Skeletal muscle cell (primary cell): ENCODE measurements around the gene DNAH1.

Experiments
- DNase-seq: peaks from one replicate; pipeline ENCODE4 v3.0.0-alpha.2; 2010; ENCODE audit warnings: low read depth
- H3K4me3 ChIP-seq: 2 replicates; pipeline ENCODE4 v1.5.1; 2011; ENCODE audit warnings: low read depth, mild to moderate bottlenecking, control low read depth, low read length, moderate library complexity

DNAH1 gene

DNA sequence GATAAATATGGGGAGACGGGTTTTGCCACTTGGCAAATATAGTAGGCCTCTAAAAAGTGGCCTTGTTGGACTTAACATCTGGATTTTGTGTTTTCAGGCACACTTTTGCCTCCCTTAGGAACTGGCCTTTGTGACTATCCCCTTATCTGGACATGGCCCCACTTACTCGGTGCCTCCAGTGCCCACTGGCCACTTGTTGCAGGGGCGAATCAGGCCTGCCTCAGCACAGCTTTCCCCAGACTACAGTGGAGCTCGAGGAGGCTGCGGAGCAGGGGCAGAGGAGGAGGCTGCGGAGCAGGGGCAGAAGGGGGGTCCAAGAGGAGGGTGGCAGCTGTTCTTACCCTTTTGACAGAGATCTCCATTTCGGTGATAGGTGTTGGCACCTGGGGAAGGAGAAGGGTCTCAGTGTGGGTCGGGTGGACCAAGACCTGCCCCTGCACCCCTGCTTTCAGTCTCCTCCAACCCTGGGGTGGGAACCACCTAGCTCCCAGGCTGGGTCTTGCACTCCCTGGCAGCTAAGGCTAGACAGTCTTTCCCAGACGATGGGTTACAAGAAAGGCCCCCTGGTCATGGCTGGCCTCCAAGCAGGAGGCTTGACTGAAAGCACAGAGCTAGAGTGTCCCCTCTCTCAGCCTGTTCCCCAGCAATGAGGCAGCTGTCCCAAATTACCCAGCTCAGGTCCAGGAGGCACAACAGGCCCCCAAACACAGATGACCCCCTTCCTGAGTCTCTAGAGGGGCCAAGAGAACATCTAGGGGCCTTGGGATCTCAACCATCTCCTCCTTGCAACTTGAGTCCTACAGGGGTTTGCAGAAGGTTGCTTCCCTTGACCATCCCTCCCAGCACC lies 122.7 kb downstream of the DNAH1 start:
- H3K4me3 ChIP-seq = no peak overlapping the region
- no peak for DNase-seq

DNA sequence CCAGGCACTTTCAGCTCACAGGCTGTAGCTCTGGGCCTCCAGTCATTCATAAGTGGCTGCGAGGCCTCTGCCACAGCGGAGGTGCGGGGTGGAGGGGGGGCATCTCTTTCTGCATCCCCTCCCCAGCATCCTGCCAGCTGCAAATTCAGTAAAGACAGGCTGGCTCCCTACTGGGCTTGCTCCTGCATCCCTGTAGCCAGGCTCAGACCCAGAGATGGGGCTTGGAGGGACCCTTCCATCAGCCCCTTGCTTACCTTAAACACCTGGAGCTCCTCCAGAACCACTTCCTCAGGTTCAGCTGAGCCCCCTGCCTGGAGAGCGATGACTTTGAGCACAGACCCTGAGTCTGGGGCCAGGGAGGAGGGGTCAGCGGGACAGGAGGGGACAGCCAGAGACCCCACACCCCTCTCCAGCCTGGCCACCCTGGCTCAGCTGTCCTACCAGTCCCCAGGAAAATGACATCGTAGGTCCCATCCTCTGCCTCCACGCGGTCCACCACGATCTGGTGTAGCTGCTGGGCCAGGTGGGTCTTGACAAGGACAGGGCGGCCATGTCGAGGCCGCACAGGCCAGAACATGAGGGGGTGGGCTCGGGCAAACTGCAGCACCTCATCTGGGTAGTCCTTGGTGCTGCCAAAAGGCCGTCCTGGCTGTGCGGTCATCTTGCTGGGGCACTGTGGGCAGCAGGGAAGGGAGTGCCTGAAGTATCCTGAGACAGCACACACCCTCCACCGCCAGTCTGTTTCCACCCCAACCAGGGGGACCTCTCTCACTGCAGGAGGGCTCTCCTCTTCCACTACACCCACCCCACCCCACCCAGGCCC lies 123.5 kb downstream of the DNAH1 start:
- DNase-seq = no peak
- no peak overlapping the region for H3K4me3 ChIP-seq

DNA sequence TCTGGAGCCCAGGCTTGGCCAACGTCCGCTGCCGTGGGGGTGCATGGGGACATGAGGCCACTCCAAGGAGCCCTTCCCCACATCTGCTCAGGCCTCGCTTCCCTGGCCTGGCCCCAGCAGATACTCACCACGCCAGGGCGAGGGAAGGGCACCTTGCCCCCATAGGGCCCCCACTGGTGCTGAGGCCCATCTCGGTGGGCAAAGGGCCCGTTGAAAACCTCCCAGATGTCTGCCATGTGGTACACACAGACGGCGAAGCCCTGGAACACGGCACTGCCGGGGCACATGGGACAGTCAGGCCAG lies 124.1 kb downstream of the DNAH1 start:
- DNase-seq = no peak
- H3K4me3 ChIP-seq = no peak overlapping the region

DNA sequence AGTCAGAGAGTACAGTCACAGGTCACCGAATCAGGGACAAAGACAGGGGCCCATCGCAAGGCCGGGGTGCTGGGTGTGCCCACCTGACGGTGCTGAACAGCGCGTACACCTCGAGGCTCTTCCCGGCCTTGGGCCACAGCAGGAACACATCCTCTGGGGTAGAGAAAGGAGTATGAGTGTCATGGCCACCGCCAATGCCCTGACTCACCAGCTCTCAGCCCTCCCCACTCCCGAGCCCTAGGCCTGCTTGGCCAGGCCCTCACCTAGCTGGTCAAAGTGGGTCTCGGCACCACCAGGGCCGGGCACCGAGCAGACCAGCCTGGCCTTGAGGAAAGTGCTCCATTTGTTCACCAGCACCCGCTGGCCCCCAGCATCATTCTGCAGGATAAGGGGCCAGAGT lies 124.6 kb downstream of the DNAH1 start:
- no peak overlapping the region for H3K4me3 ChIP-seq
- no peak for DNase-seq

DNA sequence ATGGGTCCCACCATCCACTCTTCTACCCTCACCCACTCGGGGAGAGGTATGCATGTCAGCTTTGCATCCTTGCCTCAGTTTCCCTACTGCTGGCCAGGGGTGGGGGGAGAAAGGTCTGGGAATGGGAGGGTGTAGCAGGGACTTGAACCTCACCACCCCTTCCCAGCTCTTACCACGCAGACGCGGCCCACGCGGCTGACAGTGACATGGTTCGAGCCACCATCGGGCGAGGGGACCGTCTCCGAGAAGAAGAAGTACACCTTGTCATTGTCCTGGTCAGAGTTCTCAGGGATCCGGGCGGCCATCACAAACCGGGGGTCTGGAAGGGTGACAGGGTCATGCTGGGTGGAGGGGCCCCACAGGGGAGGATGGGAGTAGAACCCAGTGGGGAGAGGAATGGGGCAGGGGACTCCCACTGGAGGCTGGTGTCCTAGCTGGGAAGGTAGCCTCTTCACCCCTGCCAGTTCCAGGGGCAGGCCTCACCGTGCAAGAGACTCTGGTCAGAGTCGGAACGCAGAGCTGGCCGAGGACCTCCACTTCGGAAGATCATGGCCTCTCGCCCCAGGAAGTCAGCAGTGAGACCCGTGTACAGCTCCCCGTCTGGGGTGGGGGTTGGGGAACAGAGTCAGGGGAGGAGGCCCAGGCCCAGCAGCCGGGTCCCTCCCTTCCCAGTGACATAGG lies 125.1 kb downstream of the DNAH1 start:
- no peak for DNase-seq
- no peak overlapping the region for H3K4me3 ChIP-seq

DNA sequence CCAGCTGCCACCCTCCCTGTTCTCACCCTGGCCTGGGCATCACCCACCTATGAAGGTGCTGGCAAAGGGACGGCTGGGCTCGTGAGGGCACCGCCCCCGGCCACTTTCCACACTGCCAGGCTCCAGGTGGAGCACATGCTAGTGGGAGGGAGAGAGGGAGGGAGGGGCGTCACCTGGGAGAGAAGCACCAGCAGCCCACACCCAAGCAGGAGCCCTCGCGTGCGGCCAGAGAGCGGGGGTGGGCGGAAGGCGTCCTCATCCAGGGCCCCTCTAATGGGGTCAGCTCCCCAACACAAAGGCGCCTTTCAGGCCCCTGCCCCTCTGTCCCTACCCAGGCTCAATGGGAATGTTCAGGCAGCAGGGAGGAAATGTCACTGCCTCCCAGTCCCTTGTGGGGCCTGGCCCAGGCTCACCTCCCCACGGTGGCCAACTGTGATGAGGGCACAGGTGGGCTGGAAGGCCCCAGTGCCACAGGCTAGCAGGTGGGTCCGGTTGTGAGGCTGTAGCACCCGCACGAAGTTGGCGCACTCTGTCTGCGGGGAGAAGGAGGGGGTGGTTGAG lies 125.7 kb downstream of the DNAH1 start:
- no peak for DNase-seq

DNA sequence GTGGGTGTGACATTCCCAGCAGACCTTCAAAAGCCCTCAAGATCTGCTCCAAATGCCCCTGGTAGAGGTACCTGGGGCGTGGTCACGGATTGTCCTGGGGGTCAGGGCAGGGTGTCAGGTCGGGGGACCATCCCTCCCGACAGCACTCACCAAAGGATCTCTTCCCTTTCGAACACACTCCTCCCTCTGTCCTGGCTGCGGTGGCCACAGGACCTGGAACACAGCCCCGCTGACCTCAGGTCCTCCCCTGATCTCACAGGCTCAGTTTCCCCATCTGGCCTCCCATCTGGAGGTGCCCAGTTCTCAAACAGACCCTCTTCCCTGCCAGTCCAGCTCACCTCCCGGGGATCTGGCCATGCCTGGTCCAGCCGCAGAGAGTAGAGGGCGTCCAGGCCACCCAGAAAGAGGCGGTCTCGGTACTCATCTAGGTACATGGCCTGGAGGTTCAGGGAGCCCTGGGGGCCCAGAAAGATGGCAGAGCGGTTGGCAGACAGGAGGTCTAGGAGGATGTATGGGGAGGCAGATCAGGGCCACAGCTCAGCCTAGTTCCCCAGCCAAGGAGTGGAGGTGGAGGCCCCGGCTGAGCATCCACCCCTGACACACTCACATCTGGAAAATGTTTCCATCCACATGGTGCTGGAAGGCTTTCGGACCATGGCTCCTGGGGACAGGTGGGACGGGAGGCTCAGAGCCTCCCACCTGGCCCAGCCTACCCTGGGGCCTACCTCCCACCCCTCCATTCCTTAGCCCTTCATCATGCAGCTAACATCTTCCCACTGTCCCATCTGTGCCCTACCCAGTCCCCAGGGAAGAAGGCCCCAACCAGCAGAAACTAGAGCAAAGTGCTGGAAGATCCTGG lies 126.5 kb downstream of the DNAH1 start:
- no peak overlapping the region for H3K4me3 ChIP-seq
- DNase-seq = no peak

More for the DNA sequence above, 125.7 kb downstream of the DNAH1 start:
- H3K4me3 ChIP-seq = no peak overlapping the region

DNA sequence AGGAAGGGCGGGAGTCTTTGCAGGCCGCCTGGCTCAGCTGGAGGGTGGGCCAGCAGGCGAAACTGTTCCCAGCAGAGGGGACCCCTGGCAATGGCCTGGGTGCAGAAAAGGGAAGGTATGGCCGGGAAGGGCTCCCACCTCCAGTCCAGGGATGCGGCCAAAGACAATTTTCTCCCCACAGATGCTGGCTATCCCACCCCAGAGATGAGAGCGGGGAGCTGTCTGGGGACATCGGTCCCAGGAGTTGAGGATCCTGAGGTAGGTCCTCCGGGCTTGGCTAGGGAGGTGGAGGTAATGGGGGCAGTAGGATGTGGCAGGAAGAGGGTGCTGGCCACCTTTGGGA lies 127.1 kb downstream of the DNAH1 start:
- no peak for DNase-seq
- no peak overlapping the region for H3K4me3 ChIP-seq

DNA sequence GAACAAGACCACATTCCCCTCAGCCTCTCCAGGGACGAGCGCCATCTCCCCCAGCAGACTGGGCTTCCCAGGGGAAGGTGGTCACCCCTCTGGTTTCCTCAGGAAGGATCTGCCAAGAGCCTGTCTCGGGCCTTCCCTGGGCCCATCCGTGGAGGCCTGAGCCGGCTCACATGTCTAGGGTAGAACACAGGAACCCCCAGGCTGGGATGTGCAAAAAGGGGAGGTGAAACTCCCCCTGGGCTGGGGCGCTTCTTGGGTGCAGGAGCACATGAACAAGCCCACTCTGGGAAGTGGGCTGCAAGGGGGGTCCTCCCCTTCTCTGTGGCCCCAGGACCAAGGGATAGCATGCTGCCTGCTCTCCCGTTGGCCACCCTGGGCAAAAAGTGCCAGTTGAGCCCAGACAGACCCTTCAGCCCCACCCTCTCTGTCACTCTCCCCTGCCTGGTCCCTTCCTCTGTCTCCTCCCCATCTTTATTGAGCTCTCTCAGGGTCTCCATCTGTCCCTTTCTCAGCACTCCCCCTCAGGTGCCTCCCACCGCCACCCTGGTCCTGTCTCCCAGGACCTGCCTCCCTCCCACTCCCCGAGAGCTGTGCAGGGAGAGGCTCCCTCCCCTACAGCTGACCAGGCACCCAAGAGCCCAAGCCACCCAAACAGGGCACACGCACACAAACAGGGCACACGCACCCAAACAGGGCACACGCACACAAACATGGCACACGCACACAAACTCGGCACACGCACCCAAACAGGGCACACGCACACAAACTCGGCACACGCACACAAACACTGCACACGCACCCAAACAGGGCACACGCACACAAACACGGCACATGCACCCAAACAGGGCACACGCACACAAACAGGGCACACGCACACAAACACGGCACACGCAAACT lies 127.9 kb downstream of the DNAH1 start:
- H3K4me3 ChIP-seq = no peak overlapping the region
- DNase-seq = no peak

DNA sequence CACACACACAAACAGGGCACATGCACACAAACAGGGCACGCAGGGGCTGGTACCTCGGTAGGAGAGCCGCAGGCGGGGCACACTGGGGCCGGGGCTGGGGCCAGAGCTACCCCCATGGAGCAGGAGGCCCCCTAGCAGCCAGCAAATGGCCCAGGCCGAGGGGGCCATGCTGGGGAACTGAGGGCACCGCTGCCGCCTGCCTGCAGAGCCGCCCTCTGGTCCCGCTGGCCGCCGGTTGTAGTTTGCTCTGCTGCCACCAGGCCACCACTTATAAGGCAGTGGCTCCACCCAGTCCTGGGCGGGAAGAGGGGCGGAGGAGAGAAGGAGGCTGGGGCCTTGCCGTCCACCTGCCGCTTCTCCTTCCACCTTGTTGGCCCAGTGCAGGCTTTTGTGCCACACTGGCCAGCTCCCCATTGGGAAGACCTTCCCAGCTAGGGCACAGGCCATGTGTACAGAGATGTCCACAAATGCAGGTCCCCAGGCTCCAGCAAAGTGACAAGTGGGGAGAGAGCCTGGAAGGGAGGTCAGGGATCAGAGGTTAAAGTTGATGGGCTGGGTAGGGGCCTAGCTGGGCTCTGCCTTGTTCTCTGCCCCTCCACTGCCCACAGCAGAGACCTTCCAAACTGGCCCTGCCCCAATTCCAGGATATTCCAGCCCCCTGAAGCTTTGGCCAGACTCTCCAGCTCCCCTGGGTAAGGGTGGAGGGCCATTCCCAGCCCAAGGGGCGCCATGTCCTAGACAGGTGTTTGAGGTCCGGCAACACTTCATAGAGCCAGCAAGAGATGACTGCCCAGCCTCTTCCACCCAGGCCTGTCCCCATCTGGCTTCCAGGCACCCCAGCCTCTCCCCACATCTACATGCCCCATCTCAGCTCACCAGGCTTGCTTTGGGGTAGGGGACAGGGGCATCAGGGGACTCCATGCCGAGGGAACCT lies 129.0 kb downstream of the DNAH1 start, which contains the start of gene SEMA3G:
Gene SEMA3G, minus strand, starts transcription at position 244 of the 934 bp plus-strand sequence. Its CDS starts 76 bp downstream, at position 168.
- H3K4me3 ChIP-seq = no peak within 1 kb of the TSS

DNA sequence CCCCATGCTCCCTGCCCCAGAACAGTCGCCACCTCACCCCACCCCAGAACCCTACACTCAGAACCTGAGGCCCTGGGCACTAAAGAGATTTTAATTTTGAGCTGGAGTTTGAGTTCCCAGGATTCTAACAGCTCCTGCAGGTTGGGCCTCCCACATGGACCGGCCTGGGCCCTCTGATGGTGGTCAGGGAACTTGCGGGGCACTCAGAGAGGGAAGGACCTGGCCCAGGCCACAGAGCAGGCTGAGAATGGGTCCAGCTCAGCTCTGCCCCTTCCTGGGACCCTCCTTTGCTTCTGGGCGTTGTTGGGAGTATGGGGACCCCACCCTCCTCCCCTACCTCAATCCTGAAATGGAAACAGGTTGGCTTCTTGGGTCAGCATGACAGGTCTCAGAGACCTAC lies 129.9 kb downstream of the DNAH1 start:
- no peak for DNase-seq
- H3K4me3 ChIP-seq = no peak overlapping the region

More for the DNA sequence above, 129.0 kb downstream of the DNAH1 start, which contains the start of gene SEMA3G:
- DNase-seq = no peak

DNA sequence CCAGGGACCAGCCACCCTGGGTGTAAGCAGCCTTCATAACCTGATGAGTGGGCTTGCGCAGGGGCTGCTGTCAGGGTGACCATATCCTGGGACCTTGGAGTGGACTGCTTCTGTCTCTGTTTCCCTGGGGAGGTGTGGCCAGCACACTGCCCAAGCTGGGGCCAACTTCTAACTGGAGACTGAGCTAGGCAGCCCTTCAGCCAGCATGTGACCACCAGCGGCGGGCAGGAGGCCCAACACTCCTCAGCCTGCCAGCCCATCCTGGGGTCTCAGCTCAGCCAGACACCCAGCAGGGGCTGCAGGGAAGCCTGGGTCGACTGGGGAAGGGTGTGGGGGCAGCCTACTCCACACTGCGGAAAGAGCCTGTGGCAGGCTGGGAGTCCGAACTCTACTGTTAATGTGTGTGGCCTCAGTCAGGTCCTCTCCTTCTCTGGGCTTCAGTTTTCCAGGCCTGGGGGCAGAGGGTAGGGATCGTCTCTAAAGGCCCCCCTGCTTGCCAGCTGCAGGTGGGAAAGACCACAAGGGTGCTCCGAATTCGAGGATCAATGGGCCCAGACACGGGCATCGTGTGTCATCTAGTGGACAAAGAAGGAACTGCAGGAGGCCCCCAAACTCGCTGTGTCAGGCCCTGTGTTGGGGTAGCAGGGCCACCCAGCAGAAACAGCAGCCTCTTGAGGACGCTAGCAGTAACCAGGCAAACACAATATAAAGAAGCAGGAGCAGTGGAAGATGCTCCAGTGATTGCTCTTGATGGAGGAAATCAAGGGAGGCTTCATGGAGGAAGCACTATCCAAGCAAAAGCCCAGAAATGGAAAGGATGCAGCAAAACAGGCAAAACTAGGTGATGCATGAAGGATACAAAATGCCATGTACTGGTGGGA lies 130.8 kb downstream of the DNAH1 start:
- H3K4me3 ChIP-seq = no peak overlapping the region
- DNase-seq = no peak

DNA sequence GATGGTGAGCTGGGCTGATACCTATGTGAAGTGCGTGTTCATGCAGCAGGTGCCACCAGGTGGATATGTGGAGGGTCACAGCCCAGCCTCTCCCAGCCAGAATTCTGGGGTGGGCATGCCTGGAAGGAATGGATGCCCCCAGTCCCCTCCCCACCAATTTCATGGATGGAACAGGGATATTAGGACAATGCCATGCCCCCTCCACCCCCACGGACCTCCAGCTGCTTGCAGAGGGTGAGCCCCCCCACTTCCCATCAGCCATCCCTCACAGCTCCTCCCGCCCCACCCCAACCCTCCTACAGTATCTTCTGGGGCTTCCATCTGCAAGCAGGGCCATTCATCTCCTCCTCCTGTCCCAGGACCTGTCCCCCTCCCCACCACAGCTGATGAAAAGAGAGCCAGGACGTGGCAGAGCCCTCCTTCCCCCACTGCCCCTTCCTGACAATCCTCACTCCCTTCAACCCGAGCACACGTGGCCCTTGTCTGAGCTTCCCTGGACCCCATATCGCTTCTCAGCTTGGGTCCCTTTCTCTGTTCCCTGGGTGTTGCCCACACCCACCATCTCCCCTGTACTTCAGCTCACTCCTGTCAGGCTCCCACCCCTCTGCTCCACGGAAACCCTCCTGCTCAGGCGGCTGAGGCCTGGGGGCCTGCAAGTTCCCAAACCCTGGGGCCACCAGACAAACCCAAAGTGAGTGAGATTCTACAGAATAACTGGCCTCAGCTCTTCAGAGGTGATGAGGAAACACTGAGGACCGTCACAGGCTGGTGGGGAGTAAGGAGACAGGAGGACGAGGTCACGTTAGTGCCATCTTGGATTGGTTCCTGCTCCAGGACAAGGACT lies 131.6 kb downstream of the DNAH1 start:
- no peak overlapping the region for H3K4me3 ChIP-seq
- DNase-seq = no peak
